ENCODE results near the gene EPN1.

The EPN1 gene

GRCh38 chr19:55674841-55675660 is at the start of gene EPN1:
TSS of gene EPN1 (plus strand) at chr19:55675226. CDS start at chr19:55678628, 3,402 bp downstream.
- Histone ChIP-seq H3K9me3 (no peaks in the 10 kb centered on the region), H3K27ac (peak within 1 kb of the TSS; percentile 98), H3K36me3 (peaks cover 52% of the 10 kb centered on the region), H3K27me3 (no peaks in the 10 kb centered on the region), H3K4me1 (peaks cover 81% of the 10 kb centered on the region), H4K20me1 (peaks cover 94% of the 10 kb centered on the region), H3K9ac (peak within 1 kb of the TSS; percentile 99), H3K4me3 (peak within 1 kb of the TSS; percentile 98), H3K4me2 (peak within 1 kb of the TSS; percentile 98)
- TF ChIP-seq Cebpa-rat (IDR thresholded peaks at IDR 0.05): no peak

DNA sequence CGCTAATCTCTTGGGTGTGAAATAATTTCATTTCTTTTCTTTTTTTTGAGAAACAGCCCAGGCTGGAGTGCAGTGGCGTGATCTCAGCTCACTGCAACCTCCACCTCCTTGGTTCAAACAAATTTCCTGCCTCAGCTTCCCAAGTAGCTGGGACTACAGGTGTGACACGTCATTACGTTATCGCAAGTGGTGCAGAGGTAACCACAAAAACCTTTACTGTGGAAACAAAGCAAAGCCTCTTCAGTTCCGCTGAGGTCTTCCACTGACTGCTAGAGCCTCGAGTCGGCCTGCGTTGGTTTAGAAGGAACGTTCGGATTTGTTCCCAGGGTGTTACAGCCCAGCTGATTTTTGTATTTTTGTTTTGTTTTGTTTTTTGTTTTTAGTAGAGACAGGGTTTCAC is 48.7 kb upstream of the EPN1 start:
- H3K36me3 ChIP-seq: peaks cover 11% of the 10 kb centered on the region
- no peak overlapping the region for H3K4me3 ChIP-seq
- no peak overlapping the region for H3K9ac ChIP-seq
- no peaks in the 10 kb centered on the region for H3K27me3 ChIP-seq
- no peaks in the 10 kb centered on the region for H3K9me3 ChIP-seq
- H3K4me1 ChIP-seq: peaks cover 46% of the 10 kb centered on the region
- no peak overlapping the region for H3K27ac ChIP-seq
- TF ChIP-seq Cebpa-rat (IDR thresholded peaks at IDR 0.05): no peak
- no peak overlapping the region for H3K4me2 ChIP-seq
- 0 out of 2 replicates have a peak, but pooled peaks cover 20% of the 10 kb centered on the region for H4K20me1 ChIP-seq

GRCh38 chr19:55632463-55632834 is 42.6 kb upstream of the EPN1 start:
- H4K20me1 ChIP-seq: no peaks in the 10 kb centered on the region
- H3K9me3 ChIP-seq: no peaks in the 10 kb centered on the region
- no peak overlapping the region for H3K4me3 ChIP-seq
- no peak overlapping the region for H3K9ac ChIP-seq
- no peak for TF ChIP-seq Cebpa-rat (IDR thresholded peaks at IDR 0.05)
- H3K4me2 ChIP-seq: 0 out of 2 replicates have a peak overlapping the region, but pooled peaks have one; percentile 18
- H3K27me3 ChIP-seq: no peaks in the 10 kb centered on the region; the same call in 1 of the 2 replicates
- H3K4me1 ChIP-seq: peaks cover 75% of the 10 kb centered on the region
- H3K27ac ChIP-seq: no peak overlapping the region
- no peaks in the 10 kb centered on the region for H3K36me3 ChIP-seq

DNA sequence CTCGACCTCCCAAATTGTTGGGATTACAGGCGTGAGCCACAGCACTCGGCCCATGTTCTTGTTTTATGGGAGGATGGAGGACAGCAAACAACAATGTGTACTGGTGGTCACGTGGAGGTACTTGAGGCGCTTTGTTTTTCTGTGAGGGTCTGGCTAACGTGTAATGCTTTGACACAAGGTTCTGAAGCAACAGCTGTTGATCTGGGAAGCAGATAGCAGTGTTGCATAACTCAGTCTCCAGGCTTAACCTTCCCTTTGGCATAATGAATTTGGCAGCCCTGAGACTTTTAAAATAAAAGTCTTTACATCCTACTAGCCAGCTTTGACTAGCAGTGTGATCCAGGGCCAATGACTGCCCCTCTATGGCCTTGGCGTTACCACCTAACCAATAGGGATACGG is 41.2 kb upstream of the EPN1 start:
- Histone ChIP-seq H3K27ac (peak overlapping the region; percentile 96), H3K4me1 (peaks cover 82% of the 10 kb centered on the region), H4K20me1 (no peaks in the 10 kb centered on the region), H3K27me3 (no peaks in the 10 kb centered on the region; the same call in 1 of the 2 replicates), H3K36me3 (peaks cover 7% of the 10 kb centered on the region), H3K4me3 (peak overlapping the region; percentile 89; the same call in 1 of the 2 replicates), H3K4me2 (peak overlapping the region; percentile 97), H3K9ac (peak overlapping the region; percentile 97), H3K9me3 (no peaks in the 10 kb centered on the region)
- TF ChIP-seq Cebpa-rat (IDR thresholded peaks at IDR 0.05): no peak

DNA sequence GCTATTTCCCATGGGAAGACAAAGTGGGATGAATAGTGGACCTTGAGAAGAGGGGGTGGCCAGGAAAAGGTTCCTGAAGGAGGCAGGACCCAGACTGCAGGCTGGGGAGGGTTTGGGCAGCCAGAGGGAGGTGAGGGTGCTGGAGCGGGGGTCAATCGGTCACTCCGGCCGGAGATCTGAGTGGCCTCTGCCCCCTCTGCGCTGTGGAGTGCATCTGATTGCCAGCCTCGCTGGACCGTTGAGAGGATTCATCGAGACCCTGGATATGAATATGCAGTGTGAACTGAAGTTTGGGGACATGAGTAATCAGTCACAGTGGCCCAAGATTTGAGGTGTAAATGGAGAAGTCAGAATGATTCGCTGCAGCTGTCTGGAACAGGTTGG is 39.7 kb upstream of the EPN1 start:
- peaks cover 7% of the 10 kb centered on the region for H3K36me3 ChIP-seq
- no peak for TF ChIP-seq Cebpa-rat (IDR thresholded peaks at IDR 0.05)
- H3K4me3 ChIP-seq: peak overlapping the region; percentile 89
- no peaks in the 10 kb centered on the region for H4K20me1 ChIP-seq
- no peaks in the 10 kb centered on the region; the same call in 1 of the 2 replicates for H3K27me3 ChIP-seq
- peak overlapping the region; percentile 96 for H3K27ac ChIP-seq
- H3K9me3 ChIP-seq: no peaks in the 10 kb centered on the region
- peaks cover 82% of the 10 kb centered on the region for H3K4me1 ChIP-seq
- H3K4me2 ChIP-seq: peak overlapping the region; percentile 97
- H3K9ac ChIP-seq: peak overlapping the region; percentile 97

GRCh38 chr19:55635856-55636440 is 39.1 kb upstream of the EPN1 start:
- Histone ChIP-seq H3K4me2 (peak overlapping the region; percentile 97), H3K4me1 (peaks cover 81% of the 10 kb centered on the region), H3K9me3 (no peaks in the 10 kb centered on the region), H3K27me3 (no peaks in the 10 kb centered on the region; the same call in 1 of the 2 replicates), H3K9ac (peak overlapping the region; percentile 97), H3K4me3 (peak overlapping the region; percentile 89), H3K27ac (peak overlapping the region; percentile 96), H3K36me3 (peaks cover 7% of the 10 kb centered on the region), H4K20me1 (no peaks in the 10 kb centered on the region)
- no peak for TF ChIP-seq Cebpa-rat (IDR thresholded peaks at IDR 0.05)

- no peaks in the 10 kb centered on the region for H3K9me3 ChIP-seq
- H3K27ac ChIP-seq: peak overlapping the region; percentile 27; the same call in 1 of the 2 replicates
- TF ChIP-seq Cebpa-rat (IDR thresholded peaks at IDR 0.05): no peak
- peak overlapping the region; percentile 97 for H3K4me2 ChIP-seq
- H3K4me3 ChIP-seq: peak overlapping the region; percentile 89; the same call in 1 of the 2 replicates
- peaks cover 7% of the 10 kb centered on the region for H3K36me3 ChIP-seq
- no peaks in the 10 kb centered on the region; the same call in 1 of the 2 replicates for H3K27me3 ChIP-seq
- peaks cover 79% of the 10 kb centered on the region for H3K4me1 ChIP-seq
- H3K9ac ChIP-seq: peak overlapping the region; percentile 32; the same call in 1 of the 2 replicates
- H4K20me1 ChIP-seq: no peaks in the 10 kb centered on the region
These were observed 38.3 kb upstream of the EPN1 start for GRCh38 chr19:55636723-55637122.

DNA sequence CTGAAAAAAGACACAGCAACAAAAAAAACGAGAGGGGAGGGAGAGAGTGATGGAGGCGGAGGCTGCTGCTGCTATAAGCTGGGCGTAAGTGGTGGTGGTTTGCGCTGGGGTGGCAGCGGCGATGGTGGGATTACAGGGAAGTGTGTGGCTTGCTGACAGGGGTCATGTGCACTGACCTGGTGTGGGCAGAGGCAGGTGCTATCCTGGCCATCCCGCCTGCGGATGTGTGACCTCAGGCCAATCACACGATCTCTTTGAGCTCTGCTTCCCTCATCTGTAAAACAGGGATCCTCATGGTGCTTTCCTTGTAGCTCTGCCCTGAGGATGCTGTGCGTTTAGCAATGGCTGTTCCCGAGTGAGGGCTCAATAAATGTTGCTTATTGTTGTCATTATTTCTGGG is 37.5 kb upstream of the EPN1 start:
- Histone ChIP-seq H3K4me1 (peaks cover 76% of the 10 kb centered on the region), H3K4me2 (no peak overlapping the region)

GRCh38 chr19:55638864-55639359 is 36.1 kb upstream of the EPN1 start:
- no peak for TF ChIP-seq Cebpa-rat (IDR thresholded peaks at IDR 0.05)
- Histone ChIP-seq H3K9ac (peak overlapping the region; percentile 94; the same call in 1 of the 2 replicates), H3K36me3 (peaks cover 7% of the 10 kb centered on the region), H3K27ac (peak overlapping the region; percentile 92), H4K20me1 (no peaks in the 10 kb centered on the region), H3K4me3 (no peak overlapping the region), H3K9me3 (no peaks in the 10 kb centered on the region), H3K4me1 (peaks cover 70% of the 10 kb centered on the region), H3K4me2 (peak overlapping the region; percentile 98), H3K27me3 (no peaks in the 10 kb centered on the region; the same call in 1 of the 2 replicates)

More for the DNA sequence above, 37.5 kb upstream of the EPN1 start:
- no peak overlapping the region for H3K4me3 ChIP-seq
- no peaks in the 10 kb centered on the region for H3K9me3 ChIP-seq
- peaks cover 7% of the 10 kb centered on the region for H3K36me3 ChIP-seq
- TF ChIP-seq Cebpa-rat (IDR thresholded peaks at IDR 0.05): no peak
- no peaks in the 10 kb centered on the region for H4K20me1 ChIP-seq
- H3K27ac ChIP-seq: no peak overlapping the region
- no peaks in the 10 kb centered on the region; the same call in 1 of the 2 replicates for H3K27me3 ChIP-seq
- 0 out of 2 replicates have a peak overlapping the region, but pooled peaks have one; percentile 1 for H3K9ac ChIP-seq
